ENCODE results near the gene MYOCOS.

MYOCOS gene

DNA sequence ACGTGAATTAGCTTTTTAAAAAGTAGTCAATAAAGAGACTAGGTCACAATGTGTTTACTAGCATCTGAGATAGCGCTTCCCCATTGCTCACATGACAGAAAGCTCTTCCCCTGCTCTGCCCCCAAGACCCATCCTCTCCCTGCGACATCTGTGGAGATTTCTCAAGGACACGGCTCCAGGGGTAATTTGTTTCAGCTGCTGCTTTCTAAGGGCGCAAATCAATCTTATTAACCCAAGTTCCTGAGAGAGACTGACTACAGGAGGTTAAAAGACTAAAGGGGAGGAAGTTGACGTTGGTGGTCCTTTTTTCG lies at the start of gene MYOCOS:
Gene MYOCOS, plus strand, starts transcription at position 92 of the 311 bp plus-strand sequence. CDS start 1,641 bp downstream, outside the sequence.
- H3K9me3 ChIP-seq (ENCODE audit: low read depth, low read length) = no peaks in the 10 kb centered on the region
- DNase-seq (ENCODE audit: low read depth, low spot score) = no peak
- H3K4me3 ChIP-seq = no peak within 1 kb of the TSS
- no peaks in the 10 kb centered on the region for H3K36me3 ChIP-seq (ENCODE audit: insufficient read depth, low read length)
- H3K9ac ChIP-seq (ENCODE audit: insufficient read length) = no peak within 1 kb of the TSS
- H3K27ac ChIP-seq = no peak within 1 kb of the TSS
- TF ChIP-seq EZH2 (IDR thresholded peaks at IDR 0.05) (no peak), POLR2AphosphoS5 (IDR thresholded peaks at IDR 0.05; ENCODE audit: borderline replicate concordance, low read depth, low read length) (no peak), FOXP2 (optimal IDR thresholded peaks at IDR 0.05; ENCODE audit: control extremely low read depth, extremely low read length, insufficient read depth) (no peak)

GRCh38 chr1:171576144-171576543 lies 45.9 kb upstream of the MYOCOS start:
- Histone ChIP-seq H3K9ac (ENCODE audit: insufficient read length) (no peak overlapping the region), H3K27ac (no peak overlapping the region), H3K4me3 (no peak overlapping the region), H3K9me3 (ENCODE audit: low read depth, low read length) (no peaks in the 10 kb centered on the region), H3K36me3 (ENCODE audit: insufficient read depth, low read length) (peaks cover 90% of the 10 kb centered on the region)
- TF ChIP-seq POLR2AphosphoS5 (IDR thresholded peaks at IDR 0.05; ENCODE audit: borderline replicate concordance, low read depth, low read length) (no peak), FOXP2 (optimal IDR thresholded peaks at IDR 0.05; ENCODE audit: control extremely low read depth, extremely low read length, insufficient read depth) (no peak), EZH2 (IDR thresholded peaks at IDR 0.05) (no peak)
- DNase-seq (ENCODE audit: low read depth, low spot score) = no peak

DNA sequence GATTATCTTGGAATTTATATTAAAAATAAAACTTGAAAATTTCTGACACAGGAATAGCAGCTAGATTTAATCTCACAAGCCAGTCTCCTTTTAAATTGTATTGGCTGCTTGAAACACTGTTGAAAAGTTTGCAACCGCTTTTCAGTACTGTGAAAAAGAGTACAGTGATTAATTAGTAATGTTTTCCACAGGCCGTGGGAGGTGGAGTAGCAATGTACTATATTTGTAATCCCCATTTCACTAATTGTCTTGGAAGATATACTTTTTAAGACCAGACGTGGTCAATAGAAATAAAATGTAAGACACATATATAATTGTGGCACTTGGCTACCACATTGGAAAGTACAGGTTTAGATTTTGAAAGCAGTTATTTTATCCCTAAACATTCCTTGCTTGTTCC lies 40.8 kb upstream of the MYOCOS start:
- Histone ChIP-seq H3K36me3 (ENCODE audit: insufficient read depth, low read length) (peaks cover 91% of the 10 kb centered on the region), H3K9ac (ENCODE audit: insufficient read length) (no peak overlapping the region), H3K4me3 (no peak overlapping the region), H3K9me3 (ENCODE audit: low read depth, low read length) (no peaks in the 10 kb centered on the region), H3K27ac (no peak overlapping the region)
- DNase-seq (ENCODE audit: low read depth, low spot score) = no peak
- TF ChIP-seq FOXP2 (optimal IDR thresholded peaks at IDR 0.05; ENCODE audit: control extremely low read depth, extremely low read length, insufficient read depth) = no peak
- TF ChIP-seq EZH2 (IDR thresholded peaks at IDR 0.05) = no peak
- no peak for TF ChIP-seq POLR2AphosphoS5 (IDR thresholded peaks at IDR 0.05; ENCODE audit: borderline replicate concordance, low read depth, low read length)

DNA sequence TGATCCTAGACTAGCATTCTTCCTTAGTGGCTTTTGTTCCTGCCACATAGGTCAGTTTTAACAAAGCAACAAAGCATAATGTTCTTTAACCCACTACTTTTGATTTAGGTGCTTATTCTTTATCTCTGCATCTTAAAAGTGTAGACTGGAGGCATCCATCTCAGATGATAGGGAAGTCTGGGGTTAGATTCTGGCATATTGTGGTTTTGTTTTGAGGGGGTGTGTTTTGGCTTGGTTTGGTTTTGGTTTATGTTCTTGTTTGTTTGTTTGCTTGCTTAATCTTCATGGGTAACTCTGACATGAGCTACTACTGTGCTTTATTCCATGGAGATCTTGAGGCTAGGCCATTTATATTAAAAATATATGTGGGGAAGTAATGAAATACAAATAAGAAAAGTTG lies 40.3 kb upstream of the MYOCOS start:
- Histone ChIP-seq H3K9ac (ENCODE audit: insufficient read length) (no peak overlapping the region), H3K36me3 (ENCODE audit: insufficient read depth, low read length) (peaks cover 87% of the 10 kb centered on the region), H3K9me3 (ENCODE audit: low read depth, low read length) (no peaks in the 10 kb centered on the region), H3K27ac (no peak overlapping the region), H3K4me3 (no peak overlapping the region)
- no peak for DNase-seq (ENCODE audit: low read depth, low spot score)
- TF ChIP-seq POLR2AphosphoS5 (IDR thresholded peaks at IDR 0.05; ENCODE audit: borderline replicate concordance, low read depth, low read length) = no peak
- no peak for TF ChIP-seq FOXP2 (optimal IDR thresholded peaks at IDR 0.05; ENCODE audit: control extremely low read depth, extremely low read length, insufficient read depth)
- TF ChIP-seq EZH2 (IDR thresholded peaks at IDR 0.05) = no peak

DNA sequence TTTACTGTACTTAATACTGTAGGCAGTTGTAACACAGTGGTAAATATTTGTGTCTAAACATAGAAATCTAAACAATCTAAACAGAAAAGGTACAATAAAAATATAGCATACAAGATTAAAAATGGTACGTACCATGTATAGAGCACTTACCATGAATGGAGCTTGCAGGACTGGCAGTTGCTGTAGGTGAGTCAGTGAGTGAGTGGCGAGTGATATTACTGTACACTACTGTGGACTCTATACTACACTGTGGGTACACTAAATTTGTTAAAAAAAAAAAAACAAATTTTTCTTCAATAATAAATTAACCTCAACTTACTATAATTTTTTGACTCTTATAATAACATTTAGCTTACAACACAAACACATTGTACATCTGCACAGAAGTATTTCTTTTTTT lies 39.5 kb upstream of the MYOCOS start:
- no peak overlapping the region for H3K9ac ChIP-seq (ENCODE audit: insufficient read length)
- TF ChIP-seq FOXP2 (optimal IDR thresholded peaks at IDR 0.05; ENCODE audit: control extremely low read depth, extremely low read length, insufficient read depth) = no peak
- TF ChIP-seq EZH2 (IDR thresholded peaks at IDR 0.05) = no peak
- no peak for TF ChIP-seq POLR2AphosphoS5 (IDR thresholded peaks at IDR 0.05; ENCODE audit: borderline replicate concordance, low read depth, low read length)
- H3K36me3 ChIP-seq (ENCODE audit: insufficient read depth, low read length) = peaks cover 87% of the 10 kb centered on the region
- no peak overlapping the region for H3K4me3 ChIP-seq
- H3K9me3 ChIP-seq (ENCODE audit: low read depth, low read length) = no peaks in the 10 kb centered on the region
- no peak for DNase-seq (ENCODE audit: low read depth, low spot score)
- H3K27ac ChIP-seq = no peak overlapping the region

DNA sequence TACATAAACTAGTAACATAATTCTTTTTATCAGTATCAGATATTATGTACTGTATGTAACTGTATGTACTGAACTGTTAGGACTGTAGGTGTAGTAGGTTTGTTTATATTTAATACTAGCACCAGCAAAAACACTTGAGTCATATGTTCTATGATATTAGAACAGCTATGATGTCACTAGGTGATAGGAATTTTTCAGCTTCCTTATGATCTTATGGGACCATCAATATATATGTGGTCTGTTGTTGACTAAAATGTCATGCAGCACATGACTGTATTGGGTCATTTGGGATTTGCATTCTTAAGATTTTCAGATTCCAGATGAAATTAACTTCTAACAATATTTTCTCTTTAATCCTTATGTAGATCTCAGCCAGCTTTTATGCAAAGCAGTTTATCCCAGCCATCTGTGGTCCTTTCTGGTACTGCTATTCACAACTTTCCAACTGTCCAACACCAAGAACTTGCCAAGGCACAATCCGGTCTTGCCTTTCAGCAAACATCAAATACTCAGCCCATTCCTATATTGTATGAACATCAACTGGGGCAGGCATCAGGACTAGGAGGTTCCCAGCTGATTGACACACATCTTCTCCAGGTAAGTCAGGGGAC lies 38.3 kb upstream of the MYOCOS start:
- Histone ChIP-seq H3K9ac (ENCODE audit: insufficient read length) (no peak overlapping the region), H3K9me3 (ENCODE audit: low read depth, low read length) (no peaks in the 10 kb centered on the region), H3K27ac (no peak overlapping the region), H3K36me3 (ENCODE audit: insufficient read depth, low read length) (peaks cover 87% of the 10 kb centered on the region), H3K4me3 (no peak overlapping the region)
- no peak for DNase-seq (ENCODE audit: low read depth, low spot score)
- no peak for TF ChIP-seq POLR2AphosphoS5 (IDR thresholded peaks at IDR 0.05; ENCODE audit: borderline replicate concordance, low read depth, low read length)
- no peak for TF ChIP-seq EZH2 (IDR thresholded peaks at IDR 0.05)
- TF ChIP-seq FOXP2 (optimal IDR thresholded peaks at IDR 0.05; ENCODE audit: control extremely low read depth, extremely low read length, insufficient read depth) = no peak

GRCh38 chr1:171585715-171586114 lies 36.3 kb upstream of the MYOCOS start:
- TF ChIP-seq EZH2 (IDR thresholded peaks at IDR 0.05) (no peak), FOXP2 (optimal IDR thresholded peaks at IDR 0.05; ENCODE audit: control extremely low read depth, extremely low read length, insufficient read depth) (no peak), POLR2AphosphoS5 (IDR thresholded peaks at IDR 0.05; ENCODE audit: borderline replicate concordance, low read depth, low read length) (no peak)
- Histone ChIP-seq H3K9me3 (ENCODE audit: low read depth, low read length) (no peaks in the 10 kb centered on the region), H3K4me3 (no peak overlapping the region)

DNA sequence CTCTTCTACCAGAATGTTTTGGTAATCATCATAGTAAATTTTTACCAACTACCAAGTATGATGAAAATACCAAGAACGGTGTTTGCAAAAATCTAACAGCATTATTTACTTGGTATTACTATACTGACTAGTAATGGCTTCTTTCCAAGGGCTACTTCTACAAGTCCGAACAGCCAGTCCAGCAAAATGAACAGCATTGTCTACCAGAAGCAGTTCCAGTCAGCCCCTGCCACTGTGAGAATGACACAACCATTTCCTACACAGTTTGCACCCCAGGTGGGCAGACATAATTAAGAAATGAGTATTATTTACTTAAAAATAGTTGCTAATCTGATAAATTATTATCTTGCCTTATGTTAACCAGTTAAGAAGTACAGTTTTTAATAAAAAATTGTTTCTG lies 33.8 kb upstream of the MYOCOS start:
- H3K4me3 ChIP-seq = no peak overlapping the region
- H3K36me3 ChIP-seq (ENCODE audit: insufficient read depth, low read length) = peaks cover 91% of the 10 kb centered on the region
- H3K27ac ChIP-seq = no peak overlapping the region
- H3K9me3 ChIP-seq (ENCODE audit: low read depth, low read length) = no peaks in the 10 kb centered on the region
- no peak for TF ChIP-seq EZH2 (IDR thresholded peaks at IDR 0.05)
- TF ChIP-seq POLR2AphosphoS5 (IDR thresholded peaks at IDR 0.05; ENCODE audit: borderline replicate concordance, low read depth, low read length) = no peak
- no peak for TF ChIP-seq FOXP2 (optimal IDR thresholded peaks at IDR 0.05; ENCODE audit: control extremely low read depth, extremely low read length, insufficient read depth)
- H3K9ac ChIP-seq (ENCODE audit: insufficient read length) = no peak overlapping the region
- DNase-seq (ENCODE audit: low read depth, low spot score) = no peak

More at GRCh38 chr1:171585715-171586114, 36.3 kb upstream of the MYOCOS start:
- no peak overlapping the region for H3K27ac ChIP-seq
- H3K36me3 ChIP-seq (ENCODE audit: insufficient read depth, low read length) = peaks cover 87% of the 10 kb centered on the region
- no peak overlapping the region for H3K9ac ChIP-seq (ENCODE audit: insufficient read length)
- no peak for DNase-seq (ENCODE audit: low read depth, low spot score)

GRCh38 chr1:171590022-171590421 lies 32.0 kb upstream of the MYOCOS start:
- H3K9ac ChIP-seq (ENCODE audit: insufficient read length) = no peak overlapping the region
- no peak for TF ChIP-seq FOXP2 (optimal IDR thresholded peaks at IDR 0.05; ENCODE audit: control extremely low read depth, extremely low read length, insufficient read depth)
- no peak for TF ChIP-seq POLR2AphosphoS5 (IDR thresholded peaks at IDR 0.05; ENCODE audit: borderline replicate concordance, low read depth, low read length)
- TF ChIP-seq EZH2 (IDR thresholded peaks at IDR 0.05) = no peak
- no peak for DNase-seq (ENCODE audit: low read depth, low spot score)
- no peaks in the 10 kb centered on the region for H3K9me3 ChIP-seq (ENCODE audit: low read depth, low read length)
- peaks cover 89% of the 10 kb centered on the region for H3K36me3 ChIP-seq (ENCODE audit: insufficient read depth, low read length)
- H3K4me3 ChIP-seq = no peak overlapping the region
- no peak overlapping the region for H3K27ac ChIP-seq

Data from SK-N-MC (cell line).